Naive thymus-derived CD4-positive, alpha-beta T cell (primary cell): Measurements from ENCODE around the gene PPP1R3A. TPM values are rescaled to one million over a fixed set of nuclear protein-coding genes. Genes with fewer than 3 reads are reported as not detected.

Experiments
- ATAC-seq: fragments of 150-1000 bp; cut with Tn5 transposase; 2 replicates; pipeline ENCODE4 v1.10.0; 2021; ENCODE audit warnings: mild to moderate bottlenecking, moderate library complexity
- CTCF ChIA-PET: fragments of 350-600 bp; sonication (Branson Sonifier 250); formaldehyde crosslinking; loops from one replicate; lab custom pipeline; 2021; ENCODE audit warnings: antibody characterized with exemption; lab: Charles Lee
- POLR2A ChIA-PET: fragments of 350-600 bp; sonication (Branson Sonifier 250); formaldehyde crosslinking; loops from one replicate; lab custom pipeline; 2021; ENCODE audit warnings: antibody characterized with exemption, inconsistent platforms; lab: Charles Lee
- DNase-seq, 9 donors: peaks; one replicate each; pipeline versions ENCODE4 v3.0.0 to v3.0.0-alpha.2; 2020 to 2022; ENCODE audit warnings: mixed read lengths in 1 of 9
- H3K27ac ChIP-seq: one replicate; pipeline ENCODE4 v1.7.0; 2013; ENCODE audit warnings: mild to moderate bottlenecking, low read depth, low read length, moderate library complexity
- H3K27me3 ChIP-seq, 2 donors: one replicate each; pipeline ENCODE4 v1.7.0; 2013; ENCODE audit warnings: low read length in 2 of 2, mild to moderate bottlenecking in 2 of 2, moderate library complexity in 2 of 2; ENCODE audit not compliant: control insufficient read depth in 2 of 2, insufficient read depth in 2 of 2
- H3K36me3 ChIP-seq, 3 experiments: 1 replicate in 2 of 3; 2 replicates in 1 of 3; pipeline ENCODE4 v1.7.0; 2013; ENCODE audit warnings: low read length in 3 of 3, mild to moderate bottlenecking in 3 of 3, moderate library complexity in 1 of 3; ENCODE audit not compliant: insufficient read depth in 3 of 3, control insufficient read depth in 2 of 3
- H3K4me1 ChIP-seq, 2 donors: one replicate each; pipeline ENCODE4 v1.7.0; 2013; ENCODE audit warnings: low read length in 2 of 2, mild to moderate bottlenecking in 2 of 2, moderate library complexity in 1 of 2; ENCODE audit not compliant: control insufficient read depth in 2 of 2, insufficient read depth in 2 of 2
- H3K4me3 ChIP-seq: 2 replicates; pipeline ENCODE4 v1.7.0; 2013; ENCODE audit warnings: mild to moderate bottlenecking, low read length
- H3K9me3 ChIP-seq, 3 experiments: 1 replicate in 2 of 3; 2 replicates in 1 of 3; pipeline ENCODE4 v1.7.0; 2013; ENCODE audit warnings: low read length in 3 of 3; ENCODE audit not compliant: control insufficient read depth in 2 of 3
- H3K27ac Mint-ChIP-seq, 9 donors: one replicate each; pipeline ENCODE4 v1.8.0; 2020 to 2022; ENCODE audit warnings: mixed read lengths in 9 of 9, mild to moderate bottlenecking in 8 of 9, moderate library complexity in 5 of 9, inconsistent platforms in 2 of 9
- H3K27me3 Mint-ChIP-seq, 5 donors: one replicate each; pipeline ENCODE4 v1.8.0; 2021 to 2022; ENCODE audit warnings: mixed read lengths in 5 of 5, mild to moderate bottlenecking in 1 of 5
- H3K36me3 Mint-ChIP-seq, 5 donors: one replicate each; pipeline ENCODE4 v1.8.0; 2020 to 2022; ENCODE audit warnings: mixed read lengths in 5 of 5, mild to moderate bottlenecking in 3 of 5, inconsistent platforms in 1 of 5
- H3K4me1 Mint-ChIP-seq, 7 donors: one replicate each; pipeline ENCODE4 v1.8.0; 2020 to 2022; ENCODE audit warnings: mixed read lengths in 7 of 7, mild to moderate bottlenecking in 3 of 7, inconsistent platforms in 1 of 7
- H3K4me3 Mint-ChIP-seq, 10 donors: one replicate each; pipeline ENCODE4 v1.8.0; 2020 to 2022; ENCODE audit warnings: mild to moderate bottlenecking in 10 of 10, mixed read lengths in 10 of 10, moderate library complexity in 6 of 10, inconsistent platforms in 2 of 10
- H3K9me3 Mint-ChIP-seq, 11 donors: one replicate each; pipeline ENCODE4 v1.8.0; 2020 to 2022; ENCODE audit warnings: mixed read lengths in 11 of 11, mild to moderate bottlenecking in 4 of 11, inconsistent platforms in 1 of 11, moderate library complexity in 1 of 11
- intact Hi-C, 2 donors: fragments of 100-400 bp; cut with micrococcal nuclease; formaldehyde crosslinking; loops; one replicate each; pipeline ENCODE4 v1.15.1; 2023
- polyA plus RNA-seq, 2 donors: library from polyadenylated mRNA; unstranded; fragments of 300-500 nt; fragmentation: Illumina TruSeq; gene quantifications; one replicate each; pipeline ENCODE4 v1.2.3, GENCODE V29; 2021
- total RNA-seq, 6 experiments: library from RNA in 5 of 6; stranded (reverse) in 5 of 6; gene quantifications; 1 replicate in 5 of 6; 2 replicates in 1 of 6; pipeline ENCODE4 v1.2.3 and lab custom pipeline; 2021 to 2026

Gene PPP1R3A
- total and polyA plus RNA-seq, 7 experiments from 2014 or later, result not detected

GRCh38 chr7:113867325-113867724 is 51.5 kb downstream of the PPP1R3A start:
- Histone ChIP-seq H3K27ac (no peak overlapping the region), H3K4me1 (no peaks in the 10 kb centered on the region), H3K9me3 (no peaks in the 10 kb centered on the region), H3K27me3 (no peaks in the 10 kb centered on the region), H3K36me3 (no peaks in the 10 kb centered on the region), H3K4me3 (no peak overlapping the region)
- no peak for ATAC-seq
- peaks cover 0 to 6% (median 2%) of the 10 kb centered on the region in 11 donors for H3K9me3 Mint-ChIP-seq
- no peak for DNase-seq
- H3K36me3 Mint-ChIP-seq, result no peaks in the 10 kb centered on the region
- H3K4me1 Mint-ChIP-seq, result no peaks in the 10 kb centered on the region
- ChIA-PET CTCF (no interaction called here), POLR2A (no interaction called here)
- H3K27ac Mint-ChIP-seq, result no peak overlapping the region
- no peaks in the 10 kb centered on the region for H3K27me3 Mint-ChIP-seq
- intact Hi-C loops, result no loop called here
- no peak overlapping the region for H3K4me3 Mint-ChIP-seq

DNA sequence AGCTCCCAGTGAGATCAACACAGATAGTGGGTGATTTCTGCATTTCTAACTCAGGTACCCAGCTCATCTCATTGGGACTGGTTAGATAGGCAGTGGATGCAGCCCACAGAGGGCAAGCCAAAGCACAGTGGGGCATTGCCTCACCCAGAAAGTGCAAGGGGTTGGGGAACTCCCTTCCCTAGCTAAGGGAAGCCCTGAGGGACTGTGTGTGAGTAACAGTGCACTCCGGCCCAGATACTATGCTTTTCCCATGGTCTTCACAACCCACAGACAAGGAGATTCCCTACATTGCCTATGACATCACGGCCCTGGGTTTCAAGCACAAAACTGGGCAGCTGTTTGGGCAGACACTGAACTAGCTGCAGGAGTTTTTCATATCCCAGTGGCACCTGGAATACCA is 62.8 kb downstream of the PPP1R3A start:
- no peaks in the 10 kb centered on the region for H3K4me1 Mint-ChIP-seq
- intact Hi-C loops, result no loop called here
- no peak overlapping the region for H3K27ac Mint-ChIP-seq
- Histone ChIP-seq H3K4me3 (no peak overlapping the region), H3K27me3 (no peaks in the 10 kb centered on the region), H3K9me3 (no peaks in the 10 kb centered on the region), H3K36me3 (no peaks in the 10 kb centered on the region), H3K4me1 (no peaks in the 10 kb centered on the region), H3K27ac (no peak overlapping the region)
- peaks cover 0 to 29% (median 7%) of the 10 kb centered on the region in 11 donors for H3K9me3 Mint-ChIP-seq
- no peak overlapping the region for H3K4me3 Mint-ChIP-seq
- ChIA-PET POLR2A (no interaction called here), CTCF (no interaction called here)
- no peaks in the 10 kb centered on the region for H3K27me3 Mint-ChIP-seq
- no peaks in the 10 kb centered on the region for H3K36me3 Mint-ChIP-seq
- ATAC-seq (no peak), DNase-seq (no peak)

DNA sequence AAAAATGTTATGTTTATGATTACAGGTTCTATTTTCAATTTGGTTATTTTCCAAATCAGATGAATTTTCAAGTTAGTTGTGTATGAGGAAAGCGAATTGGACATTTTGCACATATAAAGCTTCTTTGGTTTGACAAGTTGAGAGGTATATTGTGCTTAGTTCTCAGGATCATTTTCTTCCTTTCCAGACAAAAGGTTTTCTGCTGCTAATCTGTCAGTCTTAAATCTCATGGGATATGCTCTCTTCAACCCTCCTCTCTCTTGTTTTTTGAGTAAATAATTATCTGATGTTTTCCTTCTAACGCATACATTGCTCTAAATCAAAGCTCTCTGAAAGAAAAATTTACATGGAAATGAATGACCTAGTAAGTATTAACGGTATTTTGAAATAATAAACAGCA is 77.9 kb downstream of the PPP1R3A start:
- Histone ChIP-seq H3K4me1 (no peaks in the 10 kb centered on the region), H3K27me3 (no peaks in the 10 kb centered on the region), H3K27ac (no peak overlapping the region), H3K4me3 (no peak overlapping the region), H3K9me3 (no peaks in the 10 kb centered on the region), H3K36me3 (no peaks in the 10 kb centered on the region)
- H3K4me1 Mint-ChIP-seq, result no peaks in the 10 kb centered on the region
- no peaks in the 10 kb centered on the region for H3K36me3 Mint-ChIP-seq
- ATAC-seq, result no peak
- no peaks in the 10 kb centered on the region for H3K27me3 Mint-ChIP-seq
- ChIA-PET CTCF (no interaction called here), POLR2A (no interaction called here)
- DNase-seq, result no peak
- no peak overlapping the region for H3K4me3 Mint-ChIP-seq
- H3K27ac Mint-ChIP-seq, result no peak overlapping the region
- intact Hi-C loops, result no loop called here
- H3K9me3 Mint-ChIP-seq, result peaks cover 0 to 4% (median 0%) of the 10 kb centered on the region in 11 donors

DNA sequence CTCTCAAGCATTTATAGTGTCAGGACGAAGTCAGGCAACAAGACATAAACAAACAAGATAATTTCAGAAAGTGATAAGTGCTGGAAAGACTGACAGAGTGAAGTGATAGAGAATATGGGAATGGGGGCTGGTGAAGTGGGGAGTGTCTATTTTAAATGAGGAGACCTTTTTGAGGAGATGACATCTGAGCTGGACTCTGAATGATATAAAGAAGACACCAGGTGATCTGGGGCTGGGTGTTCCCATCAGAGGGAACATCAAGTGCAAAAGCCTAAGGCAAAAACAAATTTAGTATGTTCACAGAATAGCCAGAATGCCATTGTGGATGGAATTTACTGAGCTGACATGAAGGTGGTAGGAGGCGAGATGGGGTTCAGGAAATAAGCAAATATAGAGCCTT is 83.4 kb downstream of the PPP1R3A start:
- no peaks in the 10 kb centered on the region for H3K9me3 ChIP-seq
- DNase-seq (no peak), ATAC-seq (no peak)
- intact Hi-C loops, result no loop called here
- Mint-ChIP-seq H3K9me3 (peaks cover 0 to 4% (median 0%) of the 10 kb centered on the region in 11 donors), H3K4me1 (no peaks in the 10 kb centered on the region), H3K27ac (no peak overlapping the region), H3K27me3 (no peaks in the 10 kb centered on the region), H3K4me3 (no peak overlapping the region), H3K36me3 (no peaks in the 10 kb centered on the region)
- H3K27me3 ChIP-seq, result no peaks in the 10 kb centered on the region
- no peaks in the 10 kb centered on the region for H3K36me3 ChIP-seq
- H3K4me1 ChIP-seq, result no peaks in the 10 kb centered on the region
- ChIA-PET CTCF (no interaction called here), POLR2A (no interaction called here)
- no peak overlapping the region for H3K27ac ChIP-seq
- H3K4me3 ChIP-seq, result no peak overlapping the region

GRCh38 chr7:113832196-113832745 is 86.5 kb downstream of the PPP1R3A start:
- ATAC-seq, result no peak

DNA sequence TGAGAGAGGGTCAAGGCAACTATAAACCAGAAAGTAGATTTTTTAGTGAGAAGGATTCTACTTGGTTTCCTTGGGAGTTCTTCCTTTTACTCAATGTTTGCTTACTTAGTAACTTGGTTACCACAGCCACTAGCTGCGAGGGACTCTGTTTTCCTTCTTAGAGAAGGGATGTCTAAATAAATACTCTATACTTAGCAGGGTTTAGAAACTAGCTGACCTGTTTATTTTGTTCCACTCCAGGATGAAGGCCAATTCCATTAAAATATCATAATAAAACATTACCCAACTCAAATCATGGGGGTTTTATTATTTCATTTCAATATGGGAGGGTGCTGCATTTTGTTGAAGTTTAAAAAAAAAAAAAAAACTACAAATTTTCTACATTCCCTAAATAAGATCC is 87.3 kb downstream of the PPP1R3A start:
- intact Hi-C loops, result no loop called here
- Mint-ChIP-seq H3K27ac (no peak overlapping the region), H3K4me1 (no peaks in the 10 kb centered on the region), H3K4me3 (no peak overlapping the region), H3K36me3 (no peaks in the 10 kb centered on the region), H3K27me3 (no peaks in the 10 kb centered on the region), H3K9me3 (peaks cover 0 to 4% (median 0%) of the 10 kb centered on the region in 11 donors)
- no peak overlapping the region for H3K4me3 ChIP-seq
- H3K4me1 ChIP-seq, result no peaks in the 10 kb centered on the region
- no peak for ATAC-seq
- no peaks in the 10 kb centered on the region for H3K36me3 ChIP-seq
- DNase-seq, result no peak
- ChIA-PET POLR2A (no interaction called here), CTCF (no interaction called here)
- H3K9me3 ChIP-seq, result no peaks in the 10 kb centered on the region
- H3K27me3 ChIP-seq, result no peaks in the 10 kb centered on the region
- no peak overlapping the region for H3K27ac ChIP-seq

More at GRCh38 chr7:113832196-113832745, 86.5 kb downstream of the PPP1R3A start:
- H3K4me1 Mint-ChIP-seq, result no peaks in the 10 kb centered on the region
- Histone ChIP-seq H3K9me3 (no peaks in the 10 kb centered on the region), H3K36me3 (no peaks in the 10 kb centered on the region), H3K27me3 (no peaks in the 10 kb centered on the region), H3K4me3 (no peak overlapping the region), H3K27ac (no peak overlapping the region), H3K4me1 (no peaks in the 10 kb centered on the region)
- intact Hi-C loops, result no loop called here
- POLR2A ChIA-PET, result no interaction called here
- no peak overlapping the region for H3K27ac Mint-ChIP-seq
- H3K36me3 Mint-ChIP-seq, result no peaks in the 10 kb centered on the region
- CTCF ChIA-PET, result no interaction called here
- H3K4me3 Mint-ChIP-seq, result no peak overlapping the region
- no peaks in the 10 kb centered on the region for H3K27me3 Mint-ChIP-seq
- no peak for DNase-seq
- peaks cover 0 to 5% (median 0%) of the 10 kb centered on the region in 11 donors for H3K9me3 Mint-ChIP-seq

DNA sequence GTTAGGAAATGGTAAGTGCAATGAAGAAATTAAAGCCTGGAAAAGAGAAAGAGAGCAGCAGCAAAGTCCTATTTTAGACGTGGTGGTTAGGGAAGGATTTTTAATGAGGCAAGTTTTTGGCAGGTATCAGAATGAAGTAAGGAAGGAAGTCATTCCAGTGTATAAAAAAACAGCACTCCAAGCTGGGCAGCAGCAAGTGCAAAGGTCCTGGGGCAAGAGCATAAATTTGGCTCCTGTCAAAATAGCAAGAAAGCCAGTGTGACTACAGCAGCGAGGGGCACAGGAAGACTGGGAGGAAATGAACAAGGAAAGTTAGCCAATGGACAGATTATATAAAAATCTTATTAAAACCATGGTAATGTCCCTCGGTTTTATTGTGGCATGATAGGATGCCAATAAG is 90.2 kb downstream of the PPP1R3A start:
- Mint-ChIP-seq H3K9me3 (peaks cover 0 to 4% (median 0%) of the 10 kb centered on the region in 11 donors), H3K4me1 (no peaks in the 10 kb centered on the region), H3K4me3 (no peak overlapping the region), H3K27ac (no peak overlapping the region), H3K36me3 (no peaks in the 10 kb centered on the region), H3K27me3 (no peaks in the 10 kb centered on the region)
- ATAC-seq, result no peak
- no peak for DNase-seq
- H3K36me3 ChIP-seq, result no peaks in the 10 kb centered on the region
- no peak overlapping the region for H3K27ac ChIP-seq
- no peaks in the 10 kb centered on the region for H3K27me3 ChIP-seq
- H3K9me3 ChIP-seq, result no peaks in the 10 kb centered on the region
- H3K4me3 ChIP-seq, result no peak overlapping the region
- H3K4me1 ChIP-seq, result no peaks in the 10 kb centered on the region
- POLR2A ChIA-PET, result no interaction called here
- CTCF ChIA-PET, result no interaction called here
- intact Hi-C loops, result no loop called here
